ENCODE measurements around the gene HSCB. TPM values are rescaled to one million over a fixed set of nuclear protein-coding genes. Genes with fewer than 3 reads are reported as not detected.

The HSCB gene
- total RNA-seq, 1 donor from 2014 or later: 19.0 TPM

DNA sequence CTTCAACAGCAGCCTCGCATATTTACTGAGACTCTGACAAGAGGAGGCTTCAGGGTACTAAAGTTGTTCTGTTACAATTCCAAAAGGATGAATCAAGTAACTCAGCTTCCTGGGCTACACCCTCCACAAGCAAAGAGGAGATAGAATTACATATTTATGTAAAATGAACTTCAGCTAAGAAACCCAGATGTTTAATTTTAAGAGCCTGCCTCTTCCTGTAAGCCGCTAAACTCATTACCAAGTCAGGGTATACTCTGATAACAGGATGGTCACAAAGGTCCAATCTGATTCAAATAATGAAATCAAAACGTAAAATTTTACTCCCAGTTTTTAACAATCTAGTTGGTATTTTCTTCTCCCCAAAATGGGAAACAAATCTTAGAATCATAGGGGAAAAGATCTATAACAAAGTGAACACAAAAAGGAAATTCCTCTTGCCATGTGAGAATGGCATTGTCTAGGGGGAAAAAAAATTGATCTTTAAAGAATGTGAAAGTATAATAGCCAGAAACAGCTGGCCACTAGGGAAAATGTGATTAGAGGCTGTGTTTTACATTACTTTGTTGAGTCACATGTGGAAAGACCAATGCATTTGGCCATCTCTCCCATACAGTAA, 31.2 kb upstream of the HSCB start:
- H3K27ac ChIP-seq: no peak overlapping the region
- H3K79me2 ChIP-seq (ENCODE audit: low read depth): no peaks in the 10 kb centered on the region
- no peak overlapping the region for H3K9ac ChIP-seq
- H3K4me3 ChIP-seq: no peak overlapping the region
- H2AFZ ChIP-seq (replicated peaks): no peak overlapping the region
- H3K27ac Mint-ChIP-seq: no peak overlapping the region
- no peak for DNase-seq (ENCODE audit: low spot score)
- H3K4me1 ChIP-seq: no peaks in the 10 kb centered on the region
- H3K4me1 Mint-ChIP-seq: peaks cover 5% of the 10 kb centered on the region
- peaks cover 8% of the 10 kb centered on the region for H3F3A ChIP-seq (ENCODE audit: low read depth)
- H3K9me3 Mint-ChIP-seq: no peaks in the 10 kb centered on the region
- H3K36me3 ChIP-seq: peaks cover 6% of the 10 kb centered on the region
- H3K4me2 ChIP-seq: no peak overlapping the region
- H3K9me3 ChIP-seq (ENCODE audit: low read depth): no peaks in the 10 kb centered on the region
- no peaks in the 10 kb centered on the region for H3K27me3 Mint-ChIP-seq (ENCODE audit: insufficient read depth, low read depth)
- no peaks in the 10 kb centered on the region for H4K20me1 ChIP-seq (ENCODE audit: low read depth)
- H3K4me3 Mint-ChIP-seq: no peak overlapping the region
- no peaks in the 10 kb centered on the region for H3K27me3 ChIP-seq
- peaks cover 10% of the 10 kb centered on the region for H3K36me3 Mint-ChIP-seq
- TF ChIP-seq EZH2phosphoT487 (IDR thresholded peaks at IDR 0.05) (no peak), EZH2 (IDR thresholded peaks at IDR 0.05) (no peak)
- TF ChIP-seq, protein P1, sequence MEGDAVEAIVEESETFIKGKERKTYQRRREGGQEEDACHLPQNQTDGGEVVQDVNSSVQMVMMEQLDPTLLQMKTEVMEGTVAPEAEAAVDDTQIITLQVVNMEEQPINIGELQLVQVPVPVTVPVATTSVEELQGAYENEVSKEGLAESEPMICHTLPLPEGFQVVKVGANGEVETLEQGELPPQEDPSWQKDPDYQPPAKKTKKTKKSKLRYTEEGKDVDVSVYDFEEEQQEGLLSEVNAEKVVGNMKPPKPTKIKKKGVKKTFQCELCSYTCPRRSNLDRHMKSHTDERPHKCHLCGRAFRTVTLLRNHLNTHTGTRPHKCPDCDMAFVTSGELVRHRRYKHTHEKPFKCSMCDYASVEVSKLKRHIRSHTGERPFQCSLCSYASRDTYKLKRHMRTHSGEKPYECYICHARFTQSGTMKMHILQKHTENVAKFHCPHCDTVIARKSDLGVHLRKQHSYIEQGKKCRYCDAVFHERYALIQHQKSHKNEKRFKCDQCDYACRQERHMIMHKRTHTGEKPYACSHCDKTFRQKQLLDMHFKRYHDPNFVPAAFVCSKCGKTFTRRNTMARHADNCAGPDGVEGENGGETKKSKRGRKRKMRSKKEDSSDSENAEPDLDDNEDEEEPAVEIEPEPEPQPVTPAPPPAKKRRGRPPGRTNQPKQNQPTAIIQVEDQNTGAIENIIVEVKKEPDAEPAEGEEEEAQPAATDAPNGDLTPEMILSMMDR (IDR thresholded peaks at IDR 0.05): no peak

DNA sequence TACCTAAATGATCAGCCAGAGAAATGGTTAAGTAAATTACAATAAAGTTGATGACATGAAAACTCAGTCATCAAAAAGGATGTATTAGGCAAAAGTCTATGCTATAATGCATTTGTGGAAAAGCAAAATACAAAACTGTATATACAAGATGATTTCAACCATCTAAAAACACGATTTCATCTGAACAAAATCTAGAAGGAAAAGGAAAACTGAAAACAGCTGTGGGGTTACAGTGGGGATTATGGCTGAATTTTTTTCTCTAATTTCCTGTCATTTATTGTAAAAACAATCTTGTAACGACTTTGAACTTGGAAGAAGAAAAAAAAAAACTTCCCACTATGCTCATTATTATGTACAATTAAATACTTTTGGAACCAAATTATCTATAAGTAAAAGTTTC, 30.5 kb upstream of the HSCB start:
- no peaks in the 10 kb centered on the region for H3K9me3 ChIP-seq (ENCODE audit: low read depth)
- no peak overlapping the region for H3K9ac ChIP-seq
- no peak overlapping the region for H3K4me3 ChIP-seq
- Mint-ChIP-seq H3K27me3 (ENCODE audit: insufficient read depth, low read depth) (no peaks in the 10 kb centered on the region), H3K4me1 (peaks cover 5% of the 10 kb centered on the region), H3K4me3 (no peak overlapping the region), H3K36me3 (peaks cover 10% of the 10 kb centered on the region), H3K9me3 (no peaks in the 10 kb centered on the region), H3K27ac (no peak overlapping the region)
- peaks cover 8% of the 10 kb centered on the region for H3F3A ChIP-seq (ENCODE audit: low read depth)
- no peak overlapping the region for H3K27ac ChIP-seq
- no peak for TF ChIP-seq EZH2 (IDR thresholded peaks at IDR 0.05)
- TF ChIP-seq, protein P1 (IDR thresholded peaks at IDR 0.05): no peak
- TF ChIP-seq EZH2phosphoT487 (IDR thresholded peaks at IDR 0.05): no peak
- H2AFZ ChIP-seq (replicated peaks): no peak overlapping the region
- peaks cover 6% of the 10 kb centered on the region for H3K36me3 ChIP-seq
- H3K4me1 ChIP-seq: no peaks in the 10 kb centered on the region
- H3K4me2 ChIP-seq: no peak overlapping the region
- no peaks in the 10 kb centered on the region for H4K20me1 ChIP-seq (ENCODE audit: low read depth)
- no peaks in the 10 kb centered on the region for H3K79me2 ChIP-seq (ENCODE audit: low read depth)
- no peak for DNase-seq (ENCODE audit: low spot score)
- H3K27me3 ChIP-seq: no peaks in the 10 kb centered on the region

DNA sequence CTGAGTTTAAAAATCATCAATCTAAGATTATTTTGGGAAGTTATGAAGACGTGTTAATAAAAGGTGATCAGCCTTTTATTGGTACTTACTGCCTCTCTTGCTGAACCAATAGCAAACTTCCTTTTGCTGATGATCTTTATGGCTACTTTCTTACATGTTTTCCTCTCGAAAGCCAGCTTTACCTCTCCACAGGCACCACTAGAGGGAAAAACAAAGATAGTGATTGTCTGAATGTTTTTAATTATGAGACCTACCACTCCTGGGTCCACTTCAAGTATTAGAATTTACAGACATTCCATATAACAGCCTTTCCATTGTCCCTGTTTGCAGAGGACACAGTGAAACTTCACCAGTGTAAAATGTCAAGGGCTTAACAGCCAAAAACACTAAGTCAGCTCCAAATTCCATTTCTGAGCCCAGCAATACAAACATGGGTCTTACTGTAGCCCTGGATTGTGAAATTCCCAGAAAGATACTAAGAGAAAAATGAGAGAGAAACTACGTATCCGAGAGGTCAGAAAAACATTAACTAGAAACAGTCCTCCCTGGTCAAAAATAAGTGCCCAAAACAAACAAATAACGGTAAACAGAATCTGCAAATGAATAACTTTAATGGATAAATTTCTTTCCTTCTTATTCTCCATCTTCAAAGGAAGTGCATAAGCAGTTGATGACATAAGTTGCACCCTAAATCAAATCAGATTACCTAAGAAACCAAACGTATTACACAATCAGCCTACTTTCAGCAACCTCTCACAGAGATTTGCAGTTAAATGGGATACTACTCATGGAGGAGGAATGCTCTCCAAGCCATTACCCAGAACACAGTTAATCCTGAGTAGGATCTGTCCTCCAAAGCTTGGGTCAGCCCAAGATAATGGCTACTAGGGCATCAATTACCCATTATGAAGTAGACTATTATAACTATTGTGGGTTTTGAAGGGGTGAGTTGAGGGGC, 29.7 kb upstream of the HSCB start:
- H3K36me3 Mint-ChIP-seq: peaks cover 12% of the 10 kb centered on the region
- Histone ChIP-seq H3K9me3 (ENCODE audit: low read depth) (no peaks in the 10 kb centered on the region), H3K4me3 (no peak overlapping the region), H2AFZ (replicated peaks) (no peak overlapping the region), H3K79me2 (ENCODE audit: low read depth) (no peaks in the 10 kb centered on the region), H3K9ac (no peak overlapping the region), H3K4me1 (no peaks in the 10 kb centered on the region), H3F3A (ENCODE audit: low read depth) (peaks cover 8% of the 10 kb centered on the region), H3K4me2 (no peak overlapping the region), H3K36me3 (peaks cover 6% of the 10 kb centered on the region), H4K20me1 (ENCODE audit: low read depth) (no peaks in the 10 kb centered on the region), H3K27me3 (no peaks in the 10 kb centered on the region), H3K27ac (no peak overlapping the region)
- no peak overlapping the region for H3K4me3 Mint-ChIP-seq
- no peak for TF ChIP-seq EZH2phosphoT487 (IDR thresholded peaks at IDR 0.05)
- TF ChIP-seq EZH2 (IDR thresholded peaks at IDR 0.05): no peak
- TF ChIP-seq, protein P1 (IDR thresholded peaks at IDR 0.05): no peak
- DNase-seq (ENCODE audit: low spot score): no peak
- H3K9me3 Mint-ChIP-seq: no peaks in the 10 kb centered on the region
- no peak overlapping the region for H3K27ac Mint-ChIP-seq
- peaks cover 5% of the 10 kb centered on the region for H3K4me1 Mint-ChIP-seq
- no peaks in the 10 kb centered on the region for H3K27me3 Mint-ChIP-seq (ENCODE audit: insufficient read depth, low read depth)
